NB4 (cell line): ENCODE measurements around the gene JAZF1.

Experiments used
- MYC ChIP-seq: IDR thresholded peaks from 2 replicates; pipeline ENCODE4 v1.6.1; 2011; ENCODE audit warnings: low read depth, low read length
- POLR2A ChIP-seq: IDR thresholded peaks from 2 replicates; pipeline ENCODE4 v1.6.1; 2011; ENCODE audit warnings: mild to moderate bottlenecking; ENCODE audit not compliant: insufficient read length; ENCODE audit errors: extremely low read depth
- TF ChIP-seq, protein P1 (sequence below): IDR thresholded peaks from one replicate; pipeline ENCODE4 v1.5.1; 2012; ENCODE audit warnings: low read depth, low read length
- TF ChIP-seq, protein P2 (sequence below): IDR thresholded peaks from 2 replicates; pipeline ENCODE4 v1.6.1; 2011; ENCODE audit warnings: low read depth, low read length

- TF ChIP-seq, protein P1, sequence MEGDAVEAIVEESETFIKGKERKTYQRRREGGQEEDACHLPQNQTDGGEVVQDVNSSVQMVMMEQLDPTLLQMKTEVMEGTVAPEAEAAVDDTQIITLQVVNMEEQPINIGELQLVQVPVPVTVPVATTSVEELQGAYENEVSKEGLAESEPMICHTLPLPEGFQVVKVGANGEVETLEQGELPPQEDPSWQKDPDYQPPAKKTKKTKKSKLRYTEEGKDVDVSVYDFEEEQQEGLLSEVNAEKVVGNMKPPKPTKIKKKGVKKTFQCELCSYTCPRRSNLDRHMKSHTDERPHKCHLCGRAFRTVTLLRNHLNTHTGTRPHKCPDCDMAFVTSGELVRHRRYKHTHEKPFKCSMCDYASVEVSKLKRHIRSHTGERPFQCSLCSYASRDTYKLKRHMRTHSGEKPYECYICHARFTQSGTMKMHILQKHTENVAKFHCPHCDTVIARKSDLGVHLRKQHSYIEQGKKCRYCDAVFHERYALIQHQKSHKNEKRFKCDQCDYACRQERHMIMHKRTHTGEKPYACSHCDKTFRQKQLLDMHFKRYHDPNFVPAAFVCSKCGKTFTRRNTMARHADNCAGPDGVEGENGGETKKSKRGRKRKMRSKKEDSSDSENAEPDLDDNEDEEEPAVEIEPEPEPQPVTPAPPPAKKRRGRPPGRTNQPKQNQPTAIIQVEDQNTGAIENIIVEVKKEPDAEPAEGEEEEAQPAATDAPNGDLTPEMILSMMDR, result no peak
- no peak for TF ChIP-seq POLR2A
- TF ChIP-seq MYC, result no peak
- TF ChIP-seq, protein P2, sequence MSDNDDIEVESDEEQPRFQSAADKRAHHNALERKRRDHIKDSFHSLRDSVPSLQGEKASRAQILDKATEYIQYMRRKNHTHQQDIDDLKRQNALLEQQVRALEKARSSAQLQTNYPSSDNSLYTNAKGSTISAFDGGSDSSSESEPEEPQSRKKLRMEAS, result no peak
Measured at GRCh38 chr7:28003408-28003807, 177.2 kb downstream of the JAZF1 start.
